NCI-H748 (cell line): ENCODE data around the gene CCL4L2.
"Not testable (repeated sequence)": the region's sequence is repeated elsewhere in the genome, so short reads cannot be mapped to it uniquely, and the experiment has no call there.

Source experiments
- DNase-seq: peaks from one replicate; lab custom pipeline; 2025; ENCODE audit not compliant: unreplicated experiment; lab: John Stamatoyannopoulos, UW

The CCL4L2 gene

GRCh38 chr17:36194832-36195433 is 15.9 kb upstream of the CCL4L2 start:
- DNase-seq = not testable (repeated sequence)

DNA sequence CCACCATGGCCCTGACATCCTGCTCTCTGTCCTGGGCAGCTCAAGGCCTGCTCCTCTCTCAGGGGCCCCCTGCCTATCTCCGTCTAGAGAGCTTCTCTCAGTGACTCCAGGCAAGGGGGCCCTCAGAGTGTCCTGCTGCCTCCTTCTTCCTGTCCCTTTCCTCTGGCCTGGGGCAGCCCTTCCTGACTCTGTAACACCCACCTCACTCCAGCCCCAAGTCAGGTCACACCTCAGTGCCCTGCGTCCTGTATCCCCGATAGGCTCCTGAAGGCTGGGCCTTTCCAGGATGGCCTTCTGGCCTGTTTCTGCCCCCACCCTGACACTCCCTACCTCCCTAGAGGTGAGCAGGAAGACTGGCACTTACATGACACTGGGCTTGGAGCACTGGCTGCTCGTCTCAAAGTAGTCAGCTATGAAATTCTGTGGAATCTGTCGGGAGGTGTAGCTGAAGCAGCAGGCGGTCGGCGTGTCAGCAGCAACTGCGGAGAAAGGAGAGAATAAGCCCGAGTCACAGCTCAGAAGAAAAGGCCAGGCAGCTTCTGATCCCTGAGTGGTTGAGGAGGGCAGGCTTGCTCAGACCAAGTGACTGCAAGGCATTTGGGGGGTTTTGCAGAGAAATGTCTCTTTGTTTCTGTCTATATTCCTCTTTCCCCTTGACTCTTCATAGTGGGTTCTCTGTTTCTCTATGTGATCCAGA is 15.3 kb upstream of the CCL4L2 start:
- DNase-seq = no peak

DNA sequence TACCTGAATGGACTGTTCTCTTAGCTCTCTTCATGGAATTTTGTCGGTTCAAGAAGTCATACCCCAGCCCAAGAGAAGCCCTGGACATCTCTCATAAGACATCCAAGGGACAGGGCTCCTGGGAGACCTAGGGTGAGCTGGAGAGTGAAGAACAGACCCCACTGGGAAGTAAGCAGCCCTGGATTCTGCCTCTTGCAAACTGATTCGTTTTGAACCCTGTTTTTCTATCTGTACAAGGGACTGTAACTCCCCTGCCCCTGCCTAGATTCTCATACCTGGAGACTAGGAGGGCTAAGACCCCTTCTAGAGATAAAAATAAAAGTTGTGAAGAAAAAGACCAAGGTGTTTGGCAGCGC is 14.8 kb upstream of the CCL4L2 start:
- no peak for DNase-seq

DNA sequence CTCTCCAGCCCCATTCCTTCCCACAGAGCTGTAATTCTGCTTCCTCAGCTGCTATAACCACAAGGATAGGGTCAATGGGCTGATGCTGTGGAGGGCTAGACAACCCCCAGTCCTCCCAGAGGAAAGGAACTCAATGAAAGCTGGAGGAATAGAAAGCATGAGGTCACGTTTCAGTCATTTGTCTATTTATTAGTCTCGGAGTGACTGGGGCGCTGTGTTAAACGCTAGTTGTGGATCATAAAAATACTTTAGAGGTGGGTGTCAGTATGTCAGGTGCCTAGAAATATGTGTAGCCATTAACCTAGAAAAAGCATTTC is 13.5 kb upstream of the CCL4L2 start:
- DNase-seq = no peak

GRCh38 chr17:36198831-36199465 is 11.9 kb upstream of the CCL4L2 start:
- no peak for DNase-seq

GRCh38 chr17:36201102-36201501 is 9.8 kb upstream of the CCL4L2 start:
- DNase-seq = not testable (repeated sequence)

GRCh38 chr17:36201506-36201905 is 9.4 kb upstream of the CCL4L2 start:
- DNase-seq = not testable (repeated sequence)

- DNase-seq = no peak
Observed at GRCh38 chr17:36203335-36203734, 7.5 kb upstream of the CCL4L2 start.

GRCh38 chr17:36204724-36205500 is 6.0 kb upstream of the CCL4L2 start:
- DNase-seq = no peak

- no peak for DNase-seq
Observed at GRCh38 chr17:36205637-36206485, 5.0 kb upstream of the CCL4L2 start.

DNA sequence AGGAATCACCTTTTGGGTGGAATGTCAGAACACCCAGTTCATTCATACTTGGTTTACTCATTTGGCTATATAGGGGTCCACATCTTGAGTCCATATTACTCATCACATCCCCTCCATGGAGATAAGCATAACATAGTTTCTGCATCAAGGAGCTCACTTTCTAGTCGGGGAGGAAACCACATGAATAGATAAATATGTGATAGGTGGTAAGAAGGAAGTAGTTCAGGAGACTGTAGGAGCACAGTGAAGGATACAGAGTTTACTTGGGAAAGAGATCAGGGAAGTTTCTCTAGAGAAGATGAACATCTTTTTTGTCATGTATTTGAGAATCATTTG is 4.4 kb upstream of the CCL4L2 start:
- DNase-seq = not testable (repeated sequence)

- DNase-seq = not testable (repeated sequence)
Observed at GRCh38 chr17:36207383-36207782, 3.5 kb upstream of the CCL4L2 start.

DNA sequence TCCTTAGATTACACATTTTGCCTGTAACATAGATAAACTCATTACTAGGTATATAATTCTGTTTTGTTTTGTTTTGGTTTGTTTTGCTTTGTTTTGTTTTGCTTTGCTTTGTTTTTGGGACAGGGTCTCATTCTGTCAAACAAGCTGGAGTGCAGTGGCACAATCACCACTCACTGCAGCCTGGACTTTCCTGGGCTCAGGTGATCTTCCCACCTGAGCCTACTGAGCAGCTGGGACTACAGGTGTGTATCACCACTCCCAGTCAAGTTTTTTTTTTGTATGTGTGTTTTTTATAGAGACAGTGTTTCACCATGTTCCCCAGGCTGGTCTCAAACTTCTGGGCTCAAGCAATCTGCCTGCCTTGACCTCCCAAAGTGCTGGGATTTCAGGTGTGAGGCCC is 1.3 kb upstream of the CCL4L2 start:
- DNase-seq = no peak

- not testable (repeated sequence) for DNase-seq
Observed at GRCh38 chr17:36211484-36212271, 815 bp downstream of the CCL4L2 start.

DNA sequence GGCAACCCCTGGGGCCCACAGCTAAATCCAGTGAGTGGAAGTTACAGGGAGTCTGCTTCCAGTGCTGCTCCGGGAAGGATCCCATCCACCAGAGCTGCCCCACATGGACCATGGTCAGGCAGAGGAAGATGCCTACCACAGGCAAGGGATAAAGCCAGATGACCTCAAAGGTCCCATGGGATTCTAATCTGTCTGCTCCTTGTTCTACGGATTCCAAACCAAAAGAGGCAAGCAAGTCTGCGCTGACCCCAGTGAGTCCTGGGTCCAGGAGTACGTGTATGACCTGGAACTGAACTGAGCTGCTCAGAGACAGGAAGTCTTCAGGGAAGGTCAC is 1.4 kb downstream of the CCL4L2 start:
- no peak for DNase-seq

DNA sequence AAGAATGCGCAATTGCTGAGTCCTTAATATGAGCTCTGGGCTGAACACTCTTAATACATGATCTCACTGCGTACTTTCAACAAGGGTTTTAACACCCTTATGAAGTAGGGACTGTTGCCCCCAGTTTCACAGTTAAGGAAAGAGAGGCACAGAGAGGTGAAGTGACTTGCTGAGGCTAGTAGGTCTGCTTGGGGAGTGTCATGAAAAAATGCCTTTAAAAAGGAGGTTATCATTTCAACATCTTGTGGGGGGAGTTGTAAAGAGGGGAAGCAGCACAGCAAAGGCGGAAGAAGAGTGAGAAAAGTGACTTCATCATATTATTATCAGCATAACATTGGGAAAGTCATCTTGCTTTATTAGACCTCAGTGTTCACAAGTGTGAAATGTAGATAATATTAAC is 2.1 kb downstream of the CCL4L2 start:
- DNase-seq = no peak

GRCh38 chr17:36213695-36214094 is 2.8 kb downstream of the CCL4L2 start:
- no peak for DNase-seq

DNA sequence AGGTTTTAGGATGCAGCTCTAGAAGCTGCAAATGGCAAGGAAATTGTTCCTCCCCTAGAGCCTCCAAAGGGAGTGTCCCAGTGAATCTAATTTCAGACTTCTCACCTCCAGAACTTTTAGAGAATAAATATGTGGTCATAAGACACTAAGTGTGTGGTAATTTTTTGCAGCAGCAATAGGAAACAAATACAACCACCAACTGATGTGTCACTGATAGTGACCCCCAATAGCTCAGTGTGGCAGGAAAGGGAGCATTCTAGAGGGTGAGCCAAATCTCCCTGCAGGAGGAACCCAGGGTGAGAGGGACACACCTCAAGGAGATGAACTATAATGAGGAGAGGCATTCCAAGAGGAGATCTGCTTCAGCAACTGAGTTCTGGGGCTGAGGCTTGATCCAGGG is 4.1 kb downstream of the CCL4L2 start:
- DNase-seq = no peak

GRCh38 chr17:36215406-36216308 is 4.8 kb downstream of the CCL4L2 start:
- not testable (repeated sequence) for DNase-seq
